Endothelial cell (in vitro differentiated cells): ENCODE data around the gene IFITM5. TPM values are rescaled to one million over a fixed set of nuclear protein-coding genes. Genes with fewer than 3 reads are reported as not detected.

Experiments
- DNase-seq: peaks from one replicate; pipeline ENCODE4 v3.0.0; 2021; ENCODE audit warnings: low spot score
- H3K27ac Mint-ChIP-seq: one replicate; pipeline ENCODE4 v1.8.0; 2021; ENCODE audit warnings: mixed read lengths, inconsistent platforms; ENCODE audit not compliant: unreplicated experiment
- H3K27me3 Mint-ChIP-seq: one replicate; pipeline ENCODE4 v1.8.0; 2021; ENCODE audit warnings: mild to moderate bottlenecking, moderate library complexity, mixed read lengths, inconsistent platforms; ENCODE audit not compliant: unreplicated experiment
- H3K36me3 Mint-ChIP-seq: one replicate; pipeline ENCODE4 v1.8.0; 2021; ENCODE audit warnings: mild to moderate bottlenecking, low read depth, mixed read lengths, inconsistent platforms; ENCODE audit not compliant: unreplicated experiment
- H3K4me1 Mint-ChIP-seq: one replicate; pipeline ENCODE4 v1.8.0; 2021; ENCODE audit warnings: mild to moderate bottlenecking, mixed read lengths, inconsistent platforms; ENCODE audit not compliant: unreplicated experiment
- H3K4me3 Mint-ChIP-seq: one replicate; pipeline ENCODE4 v1.8.0; 2021; ENCODE audit warnings: mild to moderate bottlenecking, mixed read lengths, inconsistent platforms; ENCODE audit not compliant: unreplicated experiment
- H3K9me3 Mint-ChIP-seq: one replicate; pipeline ENCODE4 v1.8.0; 2021; ENCODE audit warnings: mixed read lengths, inconsistent platforms; ENCODE audit not compliant: unreplicated experiment
- CTCF ChIP-seq: fragments of 200-600 bp; sonication (generic); IDR thresholded peaks from one replicate; pipeline ENCODE4 v1.5.0; 2021; ENCODE audit warnings: antibody characterized with exemption; ENCODE audit not compliant: unreplicated experiment
- total RNA-seq: library from RNA; stranded (reverse); fragmentation: NEBNext Ultra II Directional; extraction: Animal tissue kit (Norgen Biotek cat#: 25700); gene quantifications from one replicate; pipeline ENCODE4 v1.2.1, GENCODE V29; 2021; ENCODE audit not compliant: unreplicated experiment

The IFITM5 gene
- total RNA-seq, 1 donor from 2014 or later: not detected

GRCh38 chr11:293852-294661 lies 5.3 kb downstream of the IFITM5 start:
- DNase-seq: no peak
- Mint-ChIP-seq H3K36me3 (peaks cover 6% of the 10 kb centered on the region), H3K27me3 (peaks cover 5% of the 10 kb centered on the region), H3K4me3 (no peak overlapping the region), H3K9me3 (no peaks in the 10 kb centered on the region), H3K27ac (no peak overlapping the region), H3K4me1 (peaks cover 5% of the 10 kb centered on the region)
- TF ChIP-seq CTCF: no peak

DNA sequence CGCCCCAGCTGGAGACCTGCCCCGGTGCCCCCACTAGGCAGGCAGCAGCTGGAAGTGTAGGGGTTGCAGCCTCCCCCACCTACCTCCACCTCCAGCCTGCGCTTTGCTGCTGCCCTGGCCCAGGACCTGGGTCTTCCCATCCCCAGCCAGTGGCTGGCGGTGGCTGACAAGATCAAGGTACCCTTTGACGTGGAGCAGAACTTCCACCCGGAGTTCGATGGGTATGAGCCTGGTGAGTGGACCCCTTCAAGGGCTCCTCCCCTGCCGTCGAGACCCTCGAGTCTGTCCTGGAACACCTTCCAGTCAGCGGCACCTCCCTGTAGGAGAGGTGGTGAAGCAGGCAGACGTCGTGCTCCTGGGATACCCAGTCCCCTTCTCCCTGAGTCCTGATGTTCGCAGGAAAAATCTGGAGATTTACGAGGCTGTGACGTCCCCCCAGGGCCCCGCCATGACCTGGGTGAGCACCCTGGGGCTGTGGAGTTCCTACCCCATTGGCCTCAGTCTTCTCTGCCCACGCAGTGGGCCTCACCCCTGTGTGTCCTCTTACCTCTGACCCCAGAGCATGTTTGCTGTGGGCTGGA lies 6.0 kb downstream of the IFITM5 start:
- peaks cover 6% of the 10 kb centered on the region for H3K36me3 Mint-ChIP-seq
- no peak for DNase-seq
- no peaks in the 10 kb centered on the region for H3K9me3 Mint-ChIP-seq
- peaks cover 5% of the 10 kb centered on the region for H3K4me1 Mint-ChIP-seq
- H3K27ac Mint-ChIP-seq: no peak overlapping the region
- peaks cover 5% of the 10 kb centered on the region for H3K27me3 Mint-ChIP-seq
- no peak overlapping the region for H3K4me3 Mint-ChIP-seq
- no peak for TF ChIP-seq CTCF

GRCh38 chr11:292211-293121 lies 6.9 kb downstream of the IFITM5 start:
- Mint-ChIP-seq H3K27ac (no peak overlapping the region), H3K4me1 (peaks cover 2% of the 10 kb centered on the region), H3K36me3 (peaks cover 3% of the 10 kb centered on the region), H3K9me3 (no peaks in the 10 kb centered on the region), H3K4me3 (no peak overlapping the region), H3K27me3 (peaks cover 9% of the 10 kb centered on the region)
- no peak for DNase-seq
- no peak for TF ChIP-seq CTCF

DNA sequence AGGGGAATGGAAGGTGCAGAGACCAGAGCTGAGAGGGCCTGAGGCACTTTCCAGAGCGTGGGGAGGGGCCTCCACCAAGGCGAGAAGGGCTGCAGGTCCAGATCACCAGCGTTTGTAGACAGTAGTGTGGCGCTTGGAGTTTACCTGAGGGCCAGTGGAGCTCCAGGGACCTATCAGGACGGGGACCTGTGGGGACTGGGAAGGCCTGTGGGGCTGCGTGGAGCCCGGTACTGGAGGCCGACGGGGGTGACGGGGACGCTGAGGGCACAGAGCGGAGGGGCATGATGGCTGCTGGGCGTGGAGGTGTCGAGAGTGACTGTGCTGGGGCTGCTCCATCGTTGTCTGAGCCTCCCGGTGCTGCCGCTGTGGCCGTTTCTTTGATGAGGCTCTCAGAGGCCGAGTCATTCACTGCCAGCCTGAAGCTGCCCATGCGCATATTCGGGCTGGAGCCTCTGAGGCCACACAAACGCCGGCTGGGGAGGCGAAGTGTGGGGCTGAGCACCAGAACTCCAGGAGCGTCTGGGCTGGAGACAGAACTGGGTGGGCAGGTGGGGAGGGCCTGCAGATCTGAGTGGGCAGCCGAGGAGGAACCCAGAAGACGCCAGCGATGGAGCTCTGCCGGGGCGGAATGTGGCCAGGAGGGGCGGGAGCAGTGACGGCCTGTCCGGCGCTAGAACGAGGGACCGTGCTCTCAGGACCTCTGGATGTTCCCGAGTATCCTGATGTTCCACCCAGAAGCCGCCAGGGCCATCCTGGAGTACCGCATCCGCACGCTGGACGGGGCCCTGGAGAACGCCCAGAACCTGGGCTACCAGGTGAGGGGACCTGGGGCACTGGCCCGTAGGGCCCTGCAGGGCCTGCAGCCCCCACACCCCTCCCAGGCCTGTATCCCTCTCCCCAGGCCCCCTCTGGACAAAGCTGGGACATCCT lies 7.8 kb downstream of the IFITM5 start:
- DNase-seq: no peak
- H3K4me3 Mint-ChIP-seq: no peak overlapping the region

More for the DNA sequence above, 7.8 kb downstream of the IFITM5 start:
- peaks cover 15% of the 10 kb centered on the region for H3K27me3 Mint-ChIP-seq
- no peaks in the 10 kb centered on the region for H3K36me3 Mint-ChIP-seq
- no peaks in the 10 kb centered on the region for H3K4me1 Mint-ChIP-seq
- no peak overlapping the region for H3K27ac Mint-ChIP-seq
- H3K9me3 Mint-ChIP-seq: no peaks in the 10 kb centered on the region
- TF ChIP-seq CTCF: no peak
